ENCODE measurements around the gene HRK. TPM values are rescaled to one million over a fixed set of nuclear protein-coding genes. Genes with fewer than 3 reads are reported as not detected.

HRK gene
- total RNA-seq, 1 experiment from 2014 or later: 0.55 TPM

GRCh38 chr12:116887897-116888296 is 6.7 kb upstream of the HRK start:
- H3K4me1 ChIP-seq (replicated peaks; ENCODE audit: insufficient read depth): 0 out of 2 replicates have a peak, but pooled peaks cover 3% of the 10 kb centered on the region
- no peaks in the 10 kb centered on the region for H3K79me2 ChIP-seq (ENCODE audit: low read depth)
- H3K4me2 ChIP-seq: no peak overlapping the region
- no peak overlapping the region for H3K27ac ChIP-seq
- no peaks in the 10 kb centered on the region for H3K9me2 ChIP-seq (ENCODE audit: insufficient read depth)
- no TSS peak for BruUV-seq (replicated peaks)
- POLR2A ChIA-PET (ENCODE audit: unreplicated experiment): no interaction called here
- H3F3A ChIP-seq (ENCODE audit: insufficient read depth, low read depth): peaks cover 3% of the 10 kb centered on the region; the same call in 1 of the 2 replicates
- no peaks in the 10 kb centered on the region for H3K9me3 ChIP-seq (ENCODE audit: insufficient read depth, low read depth)
- no peaks in the 10 kb centered on the region for H3K36me3 ChIP-seq (ENCODE audit: low read depth)
- H3K27me3 ChIP-seq (ENCODE audit: insufficient read depth, low read depth): no peaks in the 10 kb centered on the region
- DNase-seq: no peak
- no peaks in the 10 kb centered on the region for H4K20me1 ChIP-seq (ENCODE audit: insufficient read depth)
- H3K4me3 ChIP-seq: no peak overlapping the region
- CTCF ChIA-PET: interaction anchor here (0.6 kb wide), 1 partner anchor 44 kb away, joined by 16 read pairs; no protein-coding TSS in a partner anchor
- H2AFZ ChIP-seq: no peak overlapping the region
- intact Hi-C loops (cut with micrococcal nuclease; ENCODE audit: unreplicated experiment): no loop called here
- TF ChIP-seq EZH2 (IDR thresholded peaks at IDR 0.05; ENCODE audit: low read depth) (no peak), CTCF (conservative IDR thresholded peaks at IDR 0.05) (no peak)

- Histone ChIP-seq H3K9me2 (ENCODE audit: insufficient read depth) (no peaks in the 10 kb centered on the region), H3K4me3 (no peak overlapping the region), H4K20me1 (ENCODE audit: insufficient read depth) (no peaks in the 10 kb centered on the region), H3F3A (ENCODE audit: insufficient read depth, low read depth) (peaks cover 8% of the 10 kb centered on the region), H3K27me3 (ENCODE audit: insufficient read depth, low read depth) (no peaks in the 10 kb centered on the region), H3K9me3 (ENCODE audit: insufficient read depth, low read depth) (no peaks in the 10 kb centered on the region), H3K4me1 (replicated peaks; ENCODE audit: insufficient read depth) (0 out of 2 replicates have a peak, but pooled peaks cover 3% of the 10 kb centered on the region), H3K27ac (no peak overlapping the region), H3K4me2 (no peak overlapping the region), H3K36me3 (ENCODE audit: low read depth) (no peaks in the 10 kb centered on the region), H3K79me2 (ENCODE audit: low read depth) (no peaks in the 10 kb centered on the region), H2AFZ (no peak overlapping the region)
- intact Hi-C loops (cut with micrococcal nuclease; ENCODE audit: unreplicated experiment): no loop called here
- TF ChIP-seq EZH2 (IDR thresholded peaks at IDR 0.05; ENCODE audit: low read depth) (no peak), CTCF (conservative IDR thresholded peaks at IDR 0.05) (no peak)
- CTCF ChIA-PET: no interaction called here
- BruUV-seq (replicated peaks): no TSS peak
- DNase-seq: no peak
- POLR2A ChIA-PET (ENCODE audit: unreplicated experiment): no interaction called here
Measured at GRCh38 chr12:116887244-116887643, 6.0 kb upstream of the HRK start.

GRCh38 chr12:116885491-116885890 is 4.2 kb upstream of the HRK start:
- H3K36me3 ChIP-seq (ENCODE audit: low read depth): no peaks in the 10 kb centered on the region
- H3K4me2 ChIP-seq: no peak overlapping the region
- H3K9me3 ChIP-seq (ENCODE audit: insufficient read depth, low read depth): no peaks in the 10 kb centered on the region
- H3K4me1 ChIP-seq (replicated peaks; ENCODE audit: insufficient read depth): peaks cover 11% of the 10 kb centered on the region; the same call in 1 of the 2 replicates
- intact Hi-C loops (cut with micrococcal nuclease; ENCODE audit: unreplicated experiment): no loop called here
- ChIA-PET POLR2A (ENCODE audit: unreplicated experiment) (no interaction called here), CTCF (interaction anchor here (0.7 kb wide), 1 partner anchor 176 kb away, joined by 3 read pairs; no protein-coding TSS in a partner anchor)
- no peaks in the 10 kb centered on the region for H3K9me2 ChIP-seq (ENCODE audit: insufficient read depth)
- H3K27ac ChIP-seq: no peak overlapping the region
- no peak for TF ChIP-seq CTCF (conservative IDR thresholded peaks at IDR 0.05)
- TF ChIP-seq EZH2 (IDR thresholded peaks at IDR 0.05; ENCODE audit: low read depth): no peak
- DNase-seq: peak in 1 of 2 experiments; percentile 66
- no peaks in the 10 kb centered on the region for H4K20me1 ChIP-seq (ENCODE audit: insufficient read depth)
- H2AFZ ChIP-seq: no peak overlapping the region
- H3F3A ChIP-seq (ENCODE audit: insufficient read depth, low read depth): peaks cover 18% of the 10 kb centered on the region
- BruUV-seq (replicated peaks): no TSS peak
- H3K4me3 ChIP-seq: no peak overlapping the region
- H3K79me2 ChIP-seq (ENCODE audit: low read depth): no peaks in the 10 kb centered on the region
- H3K27me3 ChIP-seq (ENCODE audit: insufficient read depth, low read depth): no peaks in the 10 kb centered on the region

All from PC-9 (cell line).